Keratinocyte (primary cell): Measurements from ENCODE around the gene SDK1. TPM values are rescaled to one million over a fixed set of nuclear protein-coding genes. Genes with fewer than 3 reads are reported as not detected.
"Not testable (repeated sequence)": the region's sequence is repeated elsewhere in the genome, so short reads cannot be mapped to it uniquely, and the experiment has no call there.

ENCODE experiments used
- DNase-seq: peaks from one replicate; pipeline ENCODE4 v3.0.0-alpha.2; 2011; ENCODE audit warnings: low read depth, missing footprints, low spot score
- FAIRE-seq: peaks from 2 replicates; lab custom pipeline; 2011; peaks lifted over from hg19 to GRCh38; lab: Jason Lieb, UNC
- H2AFZ ChIP-seq: 2 replicates; pipeline ENCODE4 v1.6.0; 2012; ENCODE audit warnings: low read length, control low read depth, inconsistent platforms; ENCODE audit not compliant: control insufficient read depth
- H3K27ac ChIP-seq: 2 replicates; pipeline ENCODE4 v1.5.1; 2011; ENCODE audit warnings: low read length; ENCODE audit not compliant: control insufficient read depth, insufficient read depth
- H3K27me3 ChIP-seq: 3 replicates; pipeline ENCODE4 v1.6.0; 2011; ENCODE audit warnings: low read length; ENCODE audit not compliant: control insufficient read depth, insufficient read depth; ENCODE audit errors: extremely low read depth
- H3K36me3 ChIP-seq, 2 experiments: 2 replicates in 1 of 2; 3 replicates in 1 of 2; pipeline ENCODE4 v1.5.1; 2011; ENCODE audit warnings: low read length in 2 of 2, mild to moderate bottlenecking in 1 of 2; ENCODE audit not compliant: control insufficient read depth in 2 of 2, insufficient read depth in 2 of 2; ENCODE audit errors: extremely low read depth in 1 of 2
- H3K4me1 ChIP-seq: 3 replicates; pipeline ENCODE4 v1.5.1; 2011; ENCODE audit warnings: low read length; ENCODE audit not compliant: control insufficient read depth, insufficient read depth; ENCODE audit errors: extremely low read depth
- H3K4me2 ChIP-seq: 3 replicates; pipeline ENCODE4 v1.6.0; 2011; ENCODE audit warnings: low read depth, low read length; ENCODE audit not compliant: control insufficient read depth, insufficient read depth; ENCODE audit errors: extremely low read depth
- H3K4me3 ChIP-seq, 3 experiments: fragments of 200-600 bp in 1 of 3; sonication (generic) in 1 of 3; 2 replicates in 2 of 3; 3 replicates in 1 of 3; pipeline ENCODE4 v1.5.1; 2011 to 2016; ENCODE audit warnings: low read length in 3 of 3, mild to moderate bottlenecking in 3 of 3, control low read depth in 2 of 3, inconsistent platforms in 1 of 3, low read depth in 1 of 3, mixed read lengths in 1 of 3, mixed run types in 1 of 3, moderate library complexity in 1 of 3; ENCODE audit not compliant: control insufficient read depth in 2 of 3, insufficient read depth in 2 of 3; ENCODE audit errors: extremely low read depth in 1 of 3
- H3K79me2 ChIP-seq: 2 replicates; pipeline ENCODE4 v1.6.0; 2012; ENCODE audit warnings: low read length; ENCODE audit not compliant: control insufficient read depth, insufficient read depth
- H3K9ac ChIP-seq: 3 replicates; pipeline ENCODE4 v1.6.0; 2011; ENCODE audit warnings: low read length; ENCODE audit not compliant: control insufficient read depth, insufficient read depth; ENCODE audit errors: extremely low read depth
- H3K9me1 ChIP-seq: 3 replicates; pipeline ENCODE4 v1.6.0; 2011; ENCODE audit warnings: low read length; ENCODE audit not compliant: control insufficient read depth, insufficient read depth; ENCODE audit errors: extremely low read depth
- H3K9me3 ChIP-seq: 2 replicates; pipeline ENCODE4 v1.5.1; 2012; ENCODE audit warnings: low read depth, low read length; ENCODE audit not compliant: control insufficient read depth
- H4K20me1 ChIP-seq: 3 replicates; pipeline ENCODE4 v1.6.0; 2011; ENCODE audit warnings: low read length; ENCODE audit not compliant: control insufficient read depth, insufficient read depth; ENCODE audit errors: extremely low read depth
- CTCF ChIP-seq, 3 experiments: IDR thresholded peaks in 1 of 3; conservative IDR thresholded peaks in 1 of 3; optimal IDR thresholded peaks in 1 of 3; 2 replicates in 2 of 3; 3 replicates in 1 of 3; pipeline versions ENCODE3 to v1.5.1; 2011; ENCODE audit warnings: low read length in 3 of 3, mild to moderate bottlenecking in 3 of 3, moderate library complexity in 2 of 3, control low read depth in 1 of 3, inconsistent platforms in 1 of 3; ENCODE audit not compliant: insufficient read depth in 2 of 3; ENCODE audit errors: extremely low read depth in 1 of 3
- EZH2 ChIP-seq: IDR thresholded peaks from one replicate; pipeline ENCODE4 v1.6.1; 2012; ENCODE audit warnings: inconsistent platforms, mild to moderate bottlenecking, low read length, moderate library complexity
- dilution Hi-C: fragments of 300-500 bp; cut with MboI; formaldehyde crosslinking; loops from one replicate; pipeline ENCODE4 v1.7.0; 2020; ENCODE audit warnings: low sequenced_read_pairs; ENCODE audit not compliant: extremely low pct_ligation_motif_present
- polyA plus RNA-seq, 5 experiments: library from polyadenylated mRNA; depleted of rRNA in 3 of 5; stranded (reverse) in 3 of 5; stranded (forward) in 1 of 5; unstranded in 1 of 5; fragments of >200 nt; gene quantifications; 1 replicate in 1 of 5; 2 replicates in 3 of 5; 3 replicates in 1 of 5; pipeline versions ENCODE4 v1.2.1 to v1.2.3, GENCODE V29; 2011 to 2012; ENCODE audit warnings: missing spikeins in 2 of 5, low read depth in 1 of 5, low replicate concordance in 1 of 5

The SDK1 gene
- polyA plus RNA-seq, 1 donor (not counting 4 experiments of a cell fraction or from before 2014, with no cell fraction given) = 0.66 TPM

- dilution Hi-C loops = no loop called here
- Histone ChIP-seq H3K9me1 (no peaks in the 10 kb centered on the region), H3K36me3 (no peaks in the 10 kb centered on the region), H2AFZ (no peak overlapping the region), H3K27ac (no peak overlapping the region), H3K27me3 (no peaks in the 10 kb centered on the region), H3K9me3 (peaks cover 6% of the 10 kb centered on the region), H3K79me2 (no peaks in the 10 kb centered on the region), H3K9ac (no peak overlapping the region), H3K4me2 (no peak overlapping the region), H3K4me1 (no peaks in the 10 kb centered on the region), H4K20me1 (no peaks in the 10 kb centered on the region), H3K4me3 (no peak overlapping the region)
- FAIRE-seq (no peak), DNase-seq (no peak)
- TF ChIP-seq CTCF (optimal IDR thresholded peaks at IDR 0.05 in 1 of 3, IDR thresholded peaks at IDR 0.05 in 1 of 3, conservative IDR thresholded peaks at IDR 0.05 in 1 of 3; ENCODE audit: extremely low read depth in 1 of 3, insufficient read depth in 2 of 3, low read length in 3 of 3) (no peak), EZH2 (no peak)
These were observed 278.7 kb downstream of the SDK1 start for GRCh38 chr7:3579638-3580219.

- dilution Hi-C loops, H3K36me3 ChIP-seq, DNase-seq, H3K9me3 ChIP-seq, H3K27me3 ChIP-seq, H4K20me1 ChIP-seq, H3K4me3 ChIP-seq, FAIRE-seq, H3K9ac ChIP-seq, H3K4me1 ChIP-seq, H3K9me1 ChIP-seq, H3K4me2 ChIP-seq, H3K79me2 ChIP-seq, H2AFZ ChIP-seq, H3K27ac ChIP-seq: not testable (repeated sequence)
These were observed 281.1 kb downstream of the SDK1 start for GRCh38 chr7:3582145-3582544.

GRCh38 chr7:3585826-3586225 is 284.8 kb downstream of the SDK1 start:
- peaks cover 5% of the 10 kb centered on the region for H3K4me1 ChIP-seq
- DNase-seq = no peak
- dilution Hi-C loops = no loop called here
- no peak for FAIRE-seq
- H3K79me2 ChIP-seq = no peaks in the 10 kb centered on the region
- H3K9me1 ChIP-seq = no peaks in the 10 kb centered on the region
- no peak overlapping the region for H3K4me3 ChIP-seq
- no peak overlapping the region for H3K27ac ChIP-seq
- H4K20me1 ChIP-seq = no peaks in the 10 kb centered on the region
- no peak for TF ChIP-seq EZH2
- TF ChIP-seq CTCF (optimal IDR thresholded peaks at IDR 0.05 in 1 of 3, IDR thresholded peaks at IDR 0.05 in 1 of 3, conservative IDR thresholded peaks at IDR 0.05 in 1 of 3; ENCODE audit: extremely low read depth in 1 of 3, insufficient read depth in 2 of 3, low read length in 3 of 3) = no peak
- no peak overlapping the region for H3K4me2 ChIP-seq
- no peaks in the 10 kb centered on the region for H3K27me3 ChIP-seq
- H2AFZ ChIP-seq = no peak overlapping the region
- no peaks in the 10 kb centered on the region for H3K9me3 ChIP-seq
- no peaks in the 10 kb centered on the region for H3K36me3 ChIP-seq
- H3K9ac ChIP-seq = no peak overlapping the region
